GM21825 (cell line): Measurements from ENCODE around the gene DGKZ.
A peak's percentile ranks its signal among the peaks of the same experiment; 100 is the strongest.

Source experiments
- ATAC-seq: cut with Tn5 transposase; IDR thresholded peaks from one replicate; pipeline ENCODE4 v1.9.1; 2021; ENCODE audit warnings: mild to moderate bottlenecking, moderate library complexity; ENCODE audit not compliant: unreplicated experiment

Gene DGKZ

DNA sequence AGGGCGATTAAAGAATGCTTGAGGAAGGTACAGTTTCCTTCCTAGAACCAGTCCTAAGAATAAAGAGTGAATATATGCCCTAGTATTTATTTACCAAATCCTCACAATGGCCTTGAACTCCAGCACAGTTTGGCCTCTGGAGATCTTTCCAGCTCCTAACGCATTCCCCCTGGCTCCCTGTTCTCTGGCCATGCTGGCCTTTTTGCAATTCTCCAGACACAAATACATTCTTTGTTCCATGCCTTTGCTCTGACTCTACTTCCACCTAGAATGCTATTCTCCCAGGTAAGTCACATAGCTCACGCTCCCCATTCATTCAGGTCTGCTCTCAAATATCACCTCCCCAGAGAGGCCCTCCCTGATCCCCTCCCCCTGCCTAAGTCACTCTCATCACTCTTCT is 3.7 kb upstream of the DGKZ start:
- no peak for ATAC-seq

DNA sequence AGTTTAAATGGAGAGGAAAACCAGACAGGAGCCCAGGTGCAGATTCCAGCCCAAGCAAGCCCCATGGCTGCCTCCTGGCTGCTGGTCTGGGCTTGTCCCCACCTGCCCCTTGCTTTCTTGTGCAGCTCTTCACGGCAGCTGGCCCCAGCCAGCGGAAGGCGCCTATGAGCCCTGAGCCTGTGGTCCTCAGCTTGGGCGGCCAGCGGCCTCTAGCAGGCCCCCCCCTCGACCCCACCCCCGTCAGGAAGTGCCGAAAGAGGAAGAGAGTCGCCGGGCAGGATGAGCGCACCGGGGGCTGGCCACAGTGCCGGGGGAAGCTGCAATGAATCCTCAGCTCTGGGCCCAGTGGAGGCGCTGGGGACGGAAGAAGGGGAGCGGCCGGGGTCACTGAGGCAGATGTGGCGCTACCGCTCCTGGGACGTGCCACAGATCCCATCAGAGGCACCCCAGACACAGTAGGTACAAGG is 2.1 kb upstream of the DGKZ start:
- no peak for ATAC-seq

DNA sequence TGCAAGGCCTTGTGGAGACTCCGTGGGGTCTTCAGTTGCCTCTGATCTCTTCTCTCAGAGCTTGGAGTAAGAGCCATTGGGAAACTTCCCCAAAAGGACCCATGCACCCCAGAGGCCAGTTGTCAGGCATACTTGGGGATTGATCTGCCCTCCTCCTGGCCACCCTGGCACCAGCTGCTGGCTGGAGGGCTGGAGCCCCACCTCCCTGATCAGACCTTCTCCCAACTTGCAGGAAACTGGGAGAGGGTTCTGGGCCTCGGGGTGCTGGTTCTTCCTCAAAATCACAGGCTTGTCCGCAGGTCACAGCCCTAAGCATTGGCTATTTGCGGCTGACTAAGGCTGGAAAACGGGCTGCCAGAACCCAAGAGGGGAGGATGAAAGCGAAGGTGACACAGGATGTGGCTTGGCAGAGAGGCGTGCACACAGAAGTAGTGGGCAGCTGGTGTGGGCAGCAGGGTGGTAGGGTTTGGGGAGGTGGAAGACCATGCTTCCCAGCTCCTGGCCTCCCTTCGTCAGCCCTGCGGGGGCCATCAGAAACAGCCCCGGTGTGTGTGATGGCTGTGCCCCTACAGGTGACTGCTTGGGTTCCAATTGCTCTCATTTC is 1.3 kb upstream of the DGKZ start:
- ATAC-seq = no peak

DNA sequence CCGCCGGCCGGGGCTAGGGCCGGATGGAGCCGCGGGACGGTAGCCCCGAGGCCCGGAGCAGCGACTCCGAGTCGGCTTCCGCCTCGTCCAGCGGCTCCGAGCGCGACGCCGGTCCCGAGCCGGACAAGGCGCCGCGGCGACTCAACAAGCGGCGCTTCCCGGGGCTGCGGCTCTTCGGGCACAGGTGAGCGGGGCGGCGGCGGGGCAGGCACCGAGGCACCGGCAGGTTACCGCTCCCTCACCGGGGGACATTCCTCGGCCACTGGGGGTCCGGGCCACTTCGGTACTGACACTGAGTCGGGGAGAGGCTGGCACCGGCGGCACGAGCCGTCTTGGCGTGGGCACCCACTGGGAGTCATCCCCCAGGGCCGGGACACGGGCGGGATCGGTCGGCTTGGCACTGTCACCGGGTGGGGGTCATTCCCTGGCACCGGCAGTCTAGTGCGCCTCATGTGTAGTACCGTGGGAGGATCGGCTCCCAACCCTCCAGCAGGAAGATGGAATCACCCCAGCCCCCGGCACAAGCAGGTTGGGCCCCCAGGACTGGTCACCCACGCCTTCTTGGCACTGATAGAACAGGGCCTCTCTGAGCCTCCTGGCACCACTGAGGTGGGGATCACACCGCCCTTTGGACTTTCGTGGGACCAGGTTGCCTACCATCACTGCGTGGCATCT is 511 bp downstream of the DGKZ start:
- ATAC-seq = no peak

DNA sequence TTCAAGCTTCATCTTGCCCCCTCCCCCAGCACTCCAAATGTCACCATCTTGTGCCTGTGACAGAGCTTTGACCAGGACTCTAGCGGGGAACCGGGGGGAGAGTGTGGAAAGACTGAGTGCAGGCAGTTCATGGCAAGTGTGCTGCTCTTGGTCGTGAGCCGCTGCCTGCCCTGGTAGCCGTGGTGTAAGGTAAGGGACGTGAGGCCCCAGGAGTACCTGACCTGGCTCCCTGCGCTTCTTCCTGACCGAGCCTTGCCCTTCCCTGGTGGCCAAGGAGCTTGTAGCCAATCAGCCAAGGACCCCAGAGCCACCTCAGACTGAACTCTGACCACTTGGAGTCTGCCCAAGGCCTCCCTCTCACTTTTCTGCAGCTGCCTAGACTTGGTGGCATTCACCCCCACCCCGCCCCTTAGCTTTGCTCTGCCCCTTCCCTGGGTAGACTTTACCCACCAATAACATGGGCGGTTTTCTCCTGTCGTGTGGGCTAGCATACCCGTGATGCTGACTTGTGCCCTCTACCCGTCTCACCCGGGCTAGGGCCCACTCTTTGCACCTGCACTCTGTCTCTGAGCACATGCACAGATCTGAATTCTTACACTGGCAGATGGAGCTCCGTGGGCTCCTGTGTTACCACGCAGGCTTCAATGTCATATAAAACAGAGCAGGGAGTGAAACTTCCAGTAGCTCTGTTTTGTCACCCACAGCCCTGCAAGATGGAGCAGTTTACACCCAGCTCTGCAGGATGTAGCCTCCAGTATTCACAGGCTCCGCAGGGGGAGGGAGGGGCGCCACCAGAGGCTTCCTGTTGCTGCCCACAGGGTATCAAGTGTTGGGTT is 1.5 kb downstream of the DGKZ start:
- ATAC-seq = no peak

DNA sequence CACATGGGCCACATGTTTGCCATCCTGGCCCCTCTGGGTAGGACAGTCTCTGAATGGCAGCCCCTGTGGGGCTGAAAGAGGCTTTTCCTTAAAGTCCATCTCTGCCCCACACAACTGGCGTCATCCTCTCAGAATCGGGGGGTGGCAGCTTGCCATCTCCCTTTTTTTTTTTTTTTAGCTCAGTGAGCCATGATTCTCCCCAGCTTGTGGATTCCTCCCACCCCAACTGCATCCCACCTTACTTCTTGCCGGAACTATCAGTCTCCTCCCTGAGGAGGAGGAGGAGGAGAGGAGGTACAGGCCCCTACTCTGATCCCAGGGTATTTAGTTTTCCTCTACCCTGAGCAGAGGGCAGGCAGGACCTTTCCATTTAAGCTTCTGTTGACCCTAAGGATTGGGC is 3.4 kb downstream of the DGKZ start:
- ATAC-seq = no peak

DNA sequence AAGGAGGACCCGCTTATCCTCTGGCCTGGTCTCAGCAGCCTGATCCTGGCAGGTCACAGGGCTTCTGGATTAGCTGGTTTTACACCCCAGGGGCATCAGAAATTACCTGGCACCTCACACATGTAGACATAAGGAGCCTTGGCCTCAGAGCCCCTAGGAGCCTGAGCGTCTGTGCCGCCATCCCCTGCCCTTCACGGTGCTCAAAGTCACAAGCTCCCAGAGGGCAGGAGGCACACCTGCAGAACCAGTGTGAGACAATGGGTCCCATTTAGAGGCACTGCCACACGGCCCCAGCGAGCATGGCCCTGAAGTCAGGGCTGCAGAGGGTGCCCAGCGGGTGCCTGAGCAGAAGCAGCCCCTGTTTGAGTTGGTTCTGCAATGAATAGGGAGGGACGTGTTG is 3.9 kb downstream of the DGKZ start:
- ATAC-seq = no peak

DNA sequence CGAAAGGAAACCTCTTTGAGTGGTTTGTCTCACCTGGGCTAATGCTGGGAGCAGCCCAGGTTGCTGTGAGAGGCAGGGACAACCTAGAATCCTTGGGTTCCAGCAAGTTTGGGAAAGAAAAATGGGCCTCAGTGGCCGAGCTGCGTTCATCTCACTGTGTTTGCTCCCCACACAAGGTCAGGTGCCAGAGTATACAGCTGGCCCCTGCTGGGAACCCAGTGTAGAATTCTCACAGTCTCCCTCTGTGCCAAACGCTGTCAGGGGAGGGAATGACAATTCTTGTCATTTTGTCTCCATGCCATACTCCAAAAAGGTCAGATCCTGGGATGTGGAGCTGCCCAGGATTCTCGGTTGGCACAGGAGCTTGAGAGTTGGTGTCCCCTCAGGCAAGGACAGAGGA is 4.3 kb downstream of the DGKZ start:
- ATAC-seq = no peak

DNA sequence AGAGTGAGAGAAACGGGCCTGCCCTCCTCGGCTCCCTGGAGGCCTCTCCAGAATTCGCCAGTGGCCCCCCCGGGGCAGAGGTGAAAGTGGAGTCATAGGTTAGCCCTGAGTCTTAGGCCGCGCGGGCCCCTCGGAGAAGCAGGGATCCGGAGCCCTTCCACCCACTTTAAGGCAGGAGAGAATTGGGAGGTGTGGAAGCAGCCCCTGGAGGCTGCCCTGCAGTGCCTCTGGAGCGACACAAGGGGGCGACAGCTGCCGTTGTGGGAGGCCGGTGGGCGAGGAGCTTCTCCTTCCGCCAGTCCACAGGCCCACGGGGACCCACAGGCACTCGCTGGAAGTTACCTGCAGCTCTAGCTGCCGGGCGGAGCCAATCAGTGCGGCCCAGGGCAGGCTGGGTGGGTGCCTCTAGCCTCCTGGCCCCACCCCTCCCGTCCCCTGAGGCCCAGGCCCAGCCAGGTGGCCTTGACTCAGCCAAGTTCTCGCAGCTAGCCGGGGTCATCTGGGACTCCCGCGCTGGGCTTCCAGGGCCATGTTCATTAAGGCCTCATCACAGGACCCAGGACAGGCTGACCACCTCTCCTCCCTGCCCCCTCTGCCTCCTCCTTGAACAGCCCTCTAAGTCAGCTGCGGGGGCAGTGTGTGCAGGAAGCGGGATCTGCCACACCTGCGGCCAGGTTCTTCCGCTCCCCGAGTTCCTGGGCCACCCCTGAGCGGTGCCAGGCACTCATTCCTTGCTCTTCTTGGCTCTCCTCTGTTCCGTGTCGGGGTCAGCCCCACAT is 5.0 kb downstream of the DGKZ start:
- no peak for ATAC-seq

DNA sequence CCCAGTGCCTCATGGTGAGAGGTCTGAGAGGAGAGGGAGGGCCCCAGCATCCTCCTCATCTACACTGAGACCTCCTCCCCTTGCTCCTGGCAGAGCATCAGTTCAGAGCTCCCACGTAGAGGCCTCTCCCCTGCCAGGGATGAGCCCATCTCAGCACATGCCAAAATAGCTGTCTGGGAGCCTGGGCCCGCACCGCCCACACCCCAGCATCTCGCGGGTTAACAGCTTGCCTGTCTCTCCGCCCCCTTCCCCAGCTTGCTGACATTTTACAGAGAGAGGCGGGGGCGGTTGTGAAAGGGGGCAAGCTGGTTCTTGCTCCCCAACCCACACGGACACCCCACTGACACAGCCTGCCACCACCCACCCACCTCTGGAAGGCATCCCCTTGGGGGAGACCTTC is 6.4 kb downstream of the DGKZ start:
- no peak for ATAC-seq

DNA sequence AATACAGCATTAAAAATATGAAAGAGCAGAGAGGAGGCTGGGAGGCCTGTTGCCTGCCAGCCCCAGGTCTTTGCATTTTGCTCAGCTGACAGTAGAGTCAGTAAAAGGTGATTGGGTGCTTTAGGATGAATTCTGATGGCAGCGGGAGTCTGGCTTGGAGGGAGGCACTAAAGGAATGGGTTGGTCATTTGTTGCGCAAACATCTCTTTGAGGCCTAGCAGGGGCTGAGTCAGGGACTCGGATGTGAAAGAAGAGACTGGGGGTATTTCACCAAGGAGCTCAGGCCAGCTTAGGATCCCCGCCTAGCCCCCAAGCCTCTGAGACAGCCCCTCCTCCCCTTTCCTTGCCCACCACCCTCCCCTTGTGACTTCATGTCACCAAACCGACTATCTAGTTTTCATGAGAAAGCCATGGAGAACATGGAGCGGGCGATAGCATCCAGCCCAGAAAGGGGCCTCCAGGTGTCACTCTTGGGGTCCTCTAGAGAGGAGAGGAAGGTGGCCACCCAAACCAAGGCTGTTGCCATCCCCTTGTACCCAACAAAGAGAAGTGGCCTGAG is 9.7 kb downstream of the DGKZ start:
- no peak for ATAC-seq

DNA sequence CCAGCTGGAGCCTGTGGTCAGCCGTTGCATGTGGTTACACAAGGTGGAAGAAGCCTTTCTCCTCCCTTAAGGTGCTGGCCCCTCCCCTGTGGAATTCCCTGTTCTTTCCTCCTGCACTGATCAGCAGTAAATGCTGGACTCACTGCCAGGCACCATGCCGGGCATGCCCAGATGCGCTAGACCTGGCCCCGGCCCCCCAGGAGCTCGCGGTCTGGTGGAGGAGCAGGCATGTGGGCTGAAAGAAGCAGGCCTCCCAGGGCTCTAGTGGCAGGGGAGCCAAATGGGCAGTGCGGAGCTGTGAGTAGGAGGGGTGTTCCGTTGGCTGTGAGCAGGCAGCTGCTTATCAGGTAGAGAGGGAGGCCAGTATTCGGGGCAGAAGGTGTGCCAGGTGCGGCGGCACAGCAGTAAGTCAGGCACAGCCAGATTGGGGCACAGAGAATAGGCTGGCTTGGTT is 10.2 kb downstream of the DGKZ start:
- no peak for ATAC-seq

DNA sequence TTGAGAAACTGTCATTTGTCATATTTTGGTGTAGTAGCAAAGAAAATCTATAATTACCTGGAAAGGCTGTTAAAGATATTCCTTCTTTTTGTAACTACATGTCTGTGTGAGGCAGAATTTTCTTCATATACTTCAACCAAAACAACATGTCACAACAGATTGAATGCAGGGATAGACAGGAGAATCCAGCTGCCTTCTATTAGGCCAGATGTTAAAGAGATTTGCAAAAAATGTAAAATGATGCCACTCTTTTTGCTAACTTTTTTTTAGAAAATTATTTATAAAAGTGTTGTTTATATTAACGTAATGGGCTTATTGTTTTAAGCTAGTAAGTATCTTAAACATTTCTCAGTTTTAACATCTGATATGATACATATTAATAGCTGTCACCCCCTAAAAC is 12.7 kb downstream of the DGKZ start:
- ATAC-seq = no peak

DNA sequence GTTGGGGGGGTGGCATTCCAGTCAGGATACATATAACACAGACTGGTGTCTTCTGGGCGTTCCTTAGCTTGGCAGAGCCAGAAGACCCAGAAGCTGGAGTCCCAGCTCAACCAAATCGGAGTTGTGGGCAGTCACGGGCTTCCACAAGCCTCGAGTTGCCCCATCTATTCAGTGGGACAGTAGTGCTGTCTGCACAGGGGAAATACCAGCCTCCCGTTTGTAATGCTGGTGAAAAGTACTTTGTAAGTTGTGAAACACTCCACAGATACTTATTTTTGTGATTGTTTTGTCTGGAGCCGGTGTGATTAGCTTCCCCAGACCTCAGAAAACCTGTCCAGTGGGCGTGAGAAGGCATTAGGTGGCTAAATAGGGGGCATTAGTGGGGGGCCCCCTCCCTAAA is 13.6 kb downstream of the DGKZ start:
- no peak for ATAC-seq

DNA sequence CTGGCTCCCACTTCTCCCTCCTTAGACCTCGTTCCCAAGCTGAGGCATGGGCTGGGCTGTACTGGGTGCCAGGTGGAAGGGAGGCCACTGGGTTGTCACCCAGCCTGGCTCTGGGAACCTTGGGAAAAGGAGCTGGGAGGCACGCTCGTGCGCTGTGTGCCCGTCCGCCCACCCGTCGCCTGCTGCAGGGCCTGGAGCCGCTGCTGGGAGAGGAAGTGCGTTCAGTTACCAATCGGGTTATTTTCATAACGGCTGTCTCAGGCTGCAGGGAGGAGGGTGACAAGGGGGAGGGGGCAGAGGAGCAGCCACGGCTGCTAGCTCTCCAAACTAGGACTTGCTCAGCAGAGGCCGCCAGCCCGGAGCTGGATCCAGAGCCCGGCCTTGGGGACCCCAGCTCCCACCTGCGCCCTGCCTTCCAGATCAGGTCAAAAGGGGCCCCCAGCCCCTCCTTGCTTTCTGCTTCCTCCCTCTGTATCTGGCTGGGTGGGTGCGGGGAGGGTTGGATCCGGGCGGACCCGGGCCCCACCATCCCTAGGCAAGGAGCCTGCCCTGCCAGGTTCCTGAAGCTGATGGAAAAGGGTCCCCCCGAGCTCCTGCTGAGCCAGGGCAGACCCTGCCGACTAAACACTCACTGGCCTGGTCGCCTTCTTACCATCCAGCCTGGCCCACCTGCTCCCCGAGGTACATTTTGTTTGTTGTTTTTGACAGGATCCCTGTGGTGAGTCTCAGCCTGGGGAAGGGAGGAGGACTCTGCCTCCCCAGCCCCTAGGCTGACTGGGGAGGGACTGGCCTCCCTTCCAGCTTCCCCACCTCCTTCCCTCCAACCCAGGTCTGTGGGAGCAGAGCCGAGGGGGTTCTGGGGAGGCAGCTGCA is 14.3 kb downstream of the DGKZ start:
- peak; percentile 87 for ATAC-seq

DNA sequence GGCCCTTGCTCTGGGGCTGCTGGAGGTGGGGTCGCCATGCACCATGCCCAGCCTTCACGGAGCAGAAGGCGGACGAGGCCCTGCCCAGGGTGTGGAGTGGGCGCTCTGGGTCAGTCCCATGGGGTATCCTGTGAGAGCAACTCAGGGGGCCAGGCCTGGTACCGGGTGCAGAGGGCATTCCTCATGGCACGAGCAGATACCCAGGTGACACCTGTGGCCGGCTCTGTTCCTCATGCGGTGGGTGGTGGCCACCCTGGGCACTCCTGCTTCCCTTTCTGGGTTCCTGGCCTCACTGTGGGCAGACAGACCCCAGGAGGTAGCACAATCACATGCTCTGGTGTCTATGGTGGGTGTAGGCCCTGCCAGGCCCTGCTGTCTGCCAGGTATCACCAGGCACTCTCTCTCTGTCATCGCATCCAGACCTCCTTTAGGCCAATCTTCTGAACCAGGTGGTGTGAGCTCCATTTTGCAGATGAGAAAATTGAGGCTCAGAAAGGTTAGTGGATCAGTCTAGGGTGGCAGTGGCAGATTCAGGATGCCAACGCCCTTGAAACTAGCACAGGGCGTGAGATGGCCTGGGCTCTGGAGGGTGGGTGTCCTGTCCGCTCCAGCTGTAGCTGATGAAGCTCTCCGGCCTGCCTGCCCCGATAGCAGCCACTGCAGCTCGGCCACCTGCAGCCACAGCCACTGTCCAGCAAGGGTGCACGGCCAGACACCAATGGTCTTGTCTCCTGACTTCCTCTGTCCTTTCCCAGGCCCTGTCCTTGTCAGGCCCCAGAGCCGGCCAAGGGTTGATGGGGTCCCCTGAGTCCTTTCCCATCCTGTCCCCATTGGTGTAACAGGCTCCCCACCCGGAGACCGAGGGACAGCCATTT is 15.1 kb downstream of the DGKZ start:
- no peak for ATAC-seq

DNA sequence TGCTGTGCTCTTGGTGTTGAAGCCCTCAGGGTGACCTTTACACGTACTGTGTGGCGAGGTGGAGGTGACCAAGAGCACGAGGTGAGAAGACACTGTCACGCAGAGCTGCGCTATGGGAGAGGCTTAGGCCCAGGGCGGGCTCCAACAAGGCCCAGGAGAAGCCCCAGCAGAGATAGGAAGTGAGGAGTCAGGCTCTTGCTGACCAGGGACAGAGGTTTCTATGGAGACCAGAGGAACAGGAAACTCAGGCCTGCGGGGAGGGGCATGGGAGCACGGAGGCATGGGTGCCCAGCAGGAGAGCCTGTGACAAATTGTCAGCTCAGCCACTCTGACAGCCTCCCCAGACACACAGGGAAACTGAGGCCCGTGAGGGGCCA is 15.8 kb downstream of the DGKZ start:
- ATAC-seq = no peak

DNA sequence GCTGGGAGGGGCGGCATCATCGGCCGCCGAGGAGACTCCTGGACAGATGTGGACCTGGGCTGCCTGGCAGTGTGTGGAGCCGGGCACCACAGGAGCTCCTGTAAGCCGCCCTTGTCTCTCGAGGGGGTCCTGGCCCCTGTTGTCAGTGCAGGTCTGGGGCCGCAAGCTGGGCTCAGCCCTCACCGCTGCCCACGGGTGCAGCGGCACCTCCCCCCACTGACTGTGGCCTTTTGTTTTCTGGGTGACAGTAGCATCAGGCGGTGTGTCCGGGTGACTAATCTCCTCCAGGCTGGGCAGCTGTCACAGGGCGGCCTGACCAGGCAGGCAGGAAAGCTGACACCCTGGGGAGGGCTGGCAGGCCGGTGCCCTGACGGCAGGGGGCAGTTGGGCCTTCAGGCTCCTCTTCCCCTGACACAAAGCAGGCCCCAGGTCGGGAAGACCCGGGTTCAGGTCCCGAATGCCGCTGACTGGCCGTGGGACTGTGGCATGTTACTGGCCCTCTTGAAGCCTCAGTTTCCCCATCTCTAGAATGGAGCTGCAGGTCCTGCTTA is 16.3 kb downstream of the DGKZ start:
- ATAC-seq = no peak

DNA sequence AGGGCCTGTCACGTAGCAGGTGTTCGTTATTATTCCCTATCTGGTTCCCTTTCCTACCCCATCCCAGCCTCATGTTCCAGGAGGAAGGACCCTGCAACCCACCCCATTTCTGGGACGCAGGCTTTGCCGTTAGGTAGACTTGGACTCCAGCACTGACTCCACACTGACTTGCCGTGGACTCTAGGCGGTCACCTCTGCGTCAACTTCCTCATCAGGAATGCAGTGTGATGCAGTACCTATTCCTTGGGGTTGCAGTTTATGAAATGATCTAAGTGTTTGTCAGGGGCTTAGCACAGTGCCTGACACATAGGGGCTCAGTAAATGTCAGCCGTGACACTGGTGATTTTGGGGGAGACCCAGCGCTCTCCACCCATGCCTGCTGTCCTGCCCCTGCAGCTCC is 16.8 kb downstream of the DGKZ start:
- ATAC-seq = no peak
